Measurements from ENCODE around the gene SLC9A9.

Gene SLC9A9

GRCh38 chr3:143419611-143420010, 428.7 kb downstream of the SLC9A9 start:
- peaks cover 3% of the 10 kb centered on the region for H3K27me3 ChIP-seq (ENCODE audit: insufficient read depth, poor library complexity, severe bottlenecking)
- no peak overlapping the region for H3K27ac ChIP-seq (replicated peaks)
- no peak for DNase-seq (ENCODE audit: low read depth in 1 of 2, low spot score in 1 of 2)
- no peak overlapping the region for H3K4me3 ChIP-seq (replicated peaks; ENCODE audit: insufficient read depth, low read length)
- no peak for TF ChIP-seq REST (IDR thresholded peaks at IDR 0.05; ENCODE audit: insufficient replicate concordance, low read depth)
- TF ChIP-seq GABPA (IDR thresholded peaks at IDR 0.05; ENCODE audit: low read depth), result no peak
- no peak for TF ChIP-seq POLR2AphosphoS5 (IDR thresholded peaks at IDR 0.05; ENCODE audit: low read depth)
- TF ChIP-seq, protein P1, sequence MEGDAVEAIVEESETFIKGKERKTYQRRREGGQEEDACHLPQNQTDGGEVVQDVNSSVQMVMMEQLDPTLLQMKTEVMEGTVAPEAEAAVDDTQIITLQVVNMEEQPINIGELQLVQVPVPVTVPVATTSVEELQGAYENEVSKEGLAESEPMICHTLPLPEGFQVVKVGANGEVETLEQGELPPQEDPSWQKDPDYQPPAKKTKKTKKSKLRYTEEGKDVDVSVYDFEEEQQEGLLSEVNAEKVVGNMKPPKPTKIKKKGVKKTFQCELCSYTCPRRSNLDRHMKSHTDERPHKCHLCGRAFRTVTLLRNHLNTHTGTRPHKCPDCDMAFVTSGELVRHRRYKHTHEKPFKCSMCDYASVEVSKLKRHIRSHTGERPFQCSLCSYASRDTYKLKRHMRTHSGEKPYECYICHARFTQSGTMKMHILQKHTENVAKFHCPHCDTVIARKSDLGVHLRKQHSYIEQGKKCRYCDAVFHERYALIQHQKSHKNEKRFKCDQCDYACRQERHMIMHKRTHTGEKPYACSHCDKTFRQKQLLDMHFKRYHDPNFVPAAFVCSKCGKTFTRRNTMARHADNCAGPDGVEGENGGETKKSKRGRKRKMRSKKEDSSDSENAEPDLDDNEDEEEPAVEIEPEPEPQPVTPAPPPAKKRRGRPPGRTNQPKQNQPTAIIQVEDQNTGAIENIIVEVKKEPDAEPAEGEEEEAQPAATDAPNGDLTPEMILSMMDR (IDR thresholded peaks at IDR 0.05; ENCODE audit: insufficient read depth, low read length), result no peak
- no peak for TF ChIP-seq SPI1 (IDR thresholded peaks at IDR 0.05; ENCODE audit: borderline replicate concordance, low read depth)

GRCh38 chr3:143418391-143418790, 429.9 kb downstream of the SLC9A9 start:
- H3K4me3 ChIP-seq (replicated peaks; ENCODE audit: insufficient read depth, low read length), result no peak overlapping the region
- H3K27me3 ChIP-seq (ENCODE audit: insufficient read depth, poor library complexity, severe bottlenecking), result peaks cover 3% of the 10 kb centered on the region
- TF ChIP-seq GABPA (IDR thresholded peaks at IDR 0.05; ENCODE audit: low read depth) (no peak), SPI1 (IDR thresholded peaks at IDR 0.05; ENCODE audit: borderline replicate concordance, low read depth) (no peak), REST (IDR thresholded peaks at IDR 0.05; ENCODE audit: insufficient replicate concordance, low read depth) (no peak), POLR2AphosphoS5 (IDR thresholded peaks at IDR 0.05; ENCODE audit: low read depth) (no peak)
- TF ChIP-seq, protein P1 (IDR thresholded peaks at IDR 0.05; ENCODE audit: insufficient read depth, low read length), result no peak
- H3K27ac ChIP-seq (replicated peaks), result no peak overlapping the region
- DNase-seq (ENCODE audit: low read depth in 1 of 2, low spot score in 1 of 2), result no peak

GRCh38 chr3:143416229-143416628, 432.0 kb downstream of the SLC9A9 start:
- Histone ChIP-seq H3K4me3 (replicated peaks; ENCODE audit: insufficient read depth, low read length) (no peak overlapping the region), H3K27ac (replicated peaks) (no peak overlapping the region), H3K27me3 (ENCODE audit: insufficient read depth, poor library complexity, severe bottlenecking) (peaks cover 3% of the 10 kb centered on the region)
- TF ChIP-seq POLR2AphosphoS5 (IDR thresholded peaks at IDR 0.05; ENCODE audit: low read depth) (no peak), REST (IDR thresholded peaks at IDR 0.05; ENCODE audit: insufficient replicate concordance, low read depth) (no peak), SPI1 (IDR thresholded peaks at IDR 0.05; ENCODE audit: borderline replicate concordance, low read depth) (no peak), GABPA (IDR thresholded peaks at IDR 0.05; ENCODE audit: low read depth) (no peak)
- TF ChIP-seq, protein P1 (IDR thresholded peaks at IDR 0.05; ENCODE audit: insufficient read depth, low read length), result no peak
- DNase-seq (ENCODE audit: low read depth in 1 of 2, low spot score in 1 of 2), result no peak

All from HL-60 (cell line).